SKM-1 (cell line): ENCODE measurements around the gene ARMC2.
A peak's percentile ranks its signal among the peaks of the same experiment; 100 is the strongest.

Source experiments
- DNase-seq: peaks from one replicate; lab custom pipeline; 2025; ENCODE audit not compliant: unreplicated experiment; lab: John Stamatoyannopoulos, UW

The ARMC2 gene

DNA sequence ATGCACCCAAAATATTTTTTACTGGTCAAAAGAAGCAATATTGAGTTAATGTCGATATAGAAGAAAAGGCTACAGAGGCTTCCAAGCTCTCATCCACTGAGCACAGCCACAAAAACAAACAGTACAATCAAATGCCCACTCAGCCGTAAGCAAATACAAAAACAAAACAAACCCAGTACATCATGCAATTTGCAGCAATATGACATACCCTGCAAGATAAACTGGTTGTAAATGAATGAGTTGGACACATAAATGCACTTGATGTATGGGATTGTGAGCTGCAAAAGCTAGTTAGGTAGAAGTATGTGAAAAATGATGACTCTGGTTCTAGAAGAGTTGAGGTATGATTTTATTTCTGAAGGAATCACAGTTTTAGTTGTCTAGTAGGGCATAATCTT, 162.5 kb downstream of the ARMC2 start:
- DNase-seq: no peak

DNA sequence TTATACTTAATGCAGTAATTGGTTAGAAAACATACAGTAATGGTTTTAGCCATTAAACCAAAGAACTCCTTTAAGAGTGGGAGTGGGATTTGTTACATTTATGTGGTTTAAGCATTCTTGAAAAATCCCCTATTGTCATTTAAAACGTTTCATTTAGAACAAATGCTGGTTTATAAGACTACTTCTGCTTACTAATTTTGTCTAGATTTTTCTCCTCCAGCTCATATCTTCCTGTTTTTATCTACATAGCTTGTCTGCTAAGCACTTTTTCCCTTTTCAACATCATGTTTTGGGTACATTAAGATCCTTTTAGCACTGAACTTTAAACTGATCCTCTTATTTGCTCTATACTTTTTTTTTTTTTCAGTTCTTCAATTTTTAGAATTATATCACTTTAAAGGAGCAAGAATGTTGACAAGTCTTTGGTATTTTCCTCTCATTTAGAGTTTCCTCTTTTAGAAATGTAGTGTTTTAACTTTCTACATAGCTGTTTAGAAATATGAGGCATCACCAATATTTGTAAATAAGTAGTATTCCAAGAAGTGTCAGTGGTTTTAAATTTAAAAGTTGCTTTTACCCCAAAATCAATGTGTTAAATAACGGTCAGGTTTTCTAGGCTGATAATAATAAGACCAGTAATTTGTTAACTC, 165.6 kb downstream of the ARMC2 start:
- DNase-seq: peak; percentile 16

DNA sequence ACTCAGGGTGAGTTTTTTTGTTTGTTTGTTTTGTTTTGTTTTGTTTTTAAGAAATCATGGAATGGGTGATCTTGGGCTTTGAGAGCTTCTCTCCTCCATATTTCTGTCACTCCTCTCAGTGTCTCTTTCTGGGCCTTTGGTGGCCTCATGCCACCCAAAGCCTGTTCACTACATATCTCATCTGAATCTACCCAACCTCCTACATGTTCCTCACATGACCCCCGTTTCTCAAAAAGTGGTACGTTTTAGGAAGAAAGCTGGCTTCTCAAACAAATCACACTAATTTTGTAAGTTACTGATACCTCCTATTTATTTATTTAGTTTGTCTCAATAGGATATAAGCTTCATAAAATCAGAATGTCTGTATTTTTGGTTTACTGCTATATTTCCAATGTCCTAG, 166.4 kb downstream of the ARMC2 start:
- no peak for DNase-seq

DNA sequence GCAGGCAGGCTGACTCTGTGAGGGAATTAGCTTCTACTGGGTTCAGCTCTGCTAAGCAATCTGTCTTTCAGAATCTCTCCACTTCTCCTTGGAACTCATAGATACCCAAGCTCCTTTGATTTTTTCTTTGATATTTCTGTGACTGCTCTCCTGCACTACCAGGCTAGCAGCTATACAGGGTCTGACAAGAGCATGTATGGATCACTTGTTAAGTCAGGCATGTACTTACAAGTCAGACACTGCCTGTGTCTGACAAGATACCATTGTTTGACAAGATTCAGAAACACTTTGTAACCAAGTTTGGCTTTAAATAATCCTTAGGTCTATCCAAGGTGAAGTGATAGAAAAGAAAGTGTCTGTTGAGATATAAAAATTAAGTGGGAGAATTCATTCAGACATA, 167.0 kb downstream of the ARMC2 start:
- no peak for DNase-seq

DNA sequence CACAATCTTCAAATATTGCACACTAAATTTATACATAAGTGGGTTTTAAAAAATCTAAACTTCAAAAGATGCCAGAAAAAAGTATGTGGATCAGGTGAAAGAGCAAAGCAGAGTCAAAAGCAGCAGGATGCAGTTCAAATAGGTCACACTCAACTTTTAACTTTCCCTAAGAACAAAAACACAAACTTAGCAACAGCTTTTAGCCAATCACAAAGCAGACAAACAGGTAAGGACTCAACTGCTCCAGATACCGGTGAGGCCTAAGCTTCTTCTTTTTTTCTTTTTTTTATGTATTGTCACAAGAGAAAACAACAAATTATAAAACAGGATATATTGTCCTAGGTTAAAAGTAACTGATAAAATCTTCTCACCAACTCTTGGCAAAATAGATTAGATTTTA, 171.7 kb downstream of the ARMC2 start:
- DNase-seq: no peak

DNA sequence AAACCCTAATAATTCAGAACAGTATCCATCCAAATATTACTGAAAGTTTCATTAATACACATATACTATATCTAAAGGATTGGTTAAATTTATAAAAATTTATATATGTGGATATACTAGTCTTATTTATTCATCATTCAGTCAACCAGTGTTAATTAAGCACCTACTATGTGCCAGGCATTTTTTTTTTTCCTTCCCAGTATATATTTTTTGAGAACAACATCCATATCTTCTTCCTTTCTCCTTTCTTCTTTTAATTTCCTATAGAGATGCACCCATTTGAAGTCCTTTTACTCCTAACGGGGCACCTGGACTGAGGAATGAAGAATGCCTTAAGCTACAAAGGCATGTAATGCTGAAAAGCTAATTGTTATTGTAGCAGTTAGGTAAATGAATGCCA, 173.6 kb downstream of the ARMC2 start:
- no peak for DNase-seq

DNA sequence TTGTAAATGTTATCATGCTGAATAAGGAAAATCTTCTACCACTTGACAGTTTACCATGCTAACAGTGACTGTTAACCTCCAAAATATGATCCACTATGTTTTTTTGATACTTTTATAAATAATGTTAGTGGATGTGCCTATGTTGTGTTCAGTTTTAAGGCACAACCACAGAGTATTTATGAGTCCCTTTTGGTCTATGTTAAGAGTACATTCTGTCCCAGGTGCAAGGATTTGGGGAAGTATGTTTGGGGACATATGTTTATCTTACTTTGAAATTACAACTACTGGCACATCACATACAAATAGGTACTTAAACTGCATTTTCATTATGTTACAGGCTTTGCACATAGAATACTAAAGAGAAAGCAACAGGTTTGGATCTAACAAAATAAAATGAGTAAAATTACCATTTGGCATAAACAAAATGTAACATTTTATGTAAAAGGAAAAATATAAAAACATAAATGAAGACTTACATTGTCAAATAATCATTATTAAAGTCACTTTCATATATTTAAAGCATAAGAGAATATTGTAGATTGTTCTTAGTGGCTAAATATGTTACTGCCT, 175.2 kb downstream of the ARMC2 start:
- no peak for DNase-seq
